HEK293T (cell line): ENCODE measurements around the gene CIROP.

ENCODE experiments used
- BHLHE40 ChIP-seq: fragments of 450-650 bp; IDR thresholded peaks from 2 replicates; pipeline ENCODE4 v1.6.1; 2016; ENCODE audit warnings: mild to moderate bottlenecking, moderate library complexity, borderline replicate concordance
- CTBP1 ChIP-seq: fragments of 450-650 bp; IDR thresholded peaks from 2 replicates; pipeline ENCODE4 v1.6.1; 2016; ENCODE audit warnings: borderline replicate concordance
- FOXA1 ChIP-seq: fragments of 450-650 bp; IDR thresholded peaks from 2 replicates; pipeline ENCODE4 v1.6.1; 2016; ENCODE audit warnings: mild to moderate bottlenecking
- FOXK2 ChIP-seq: fragments of 450-650 bp; IDR thresholded peaks from 2 replicates; pipeline ENCODE4 v1.6.1; 2016; ENCODE audit warnings: mild to moderate bottlenecking
- FOXM1 ChIP-seq: fragments of 450-650 bp; IDR thresholded peaks from 2 replicates; pipeline ENCODE4 v1.6.1; 2017; ENCODE audit warnings: mild to moderate bottlenecking, borderline replicate concordance
- HDGF ChIP-seq: fragments of 450-650 bp; IDR thresholded peaks from 2 replicates; pipeline ENCODE4 v1.6.1; 2017; ENCODE audit warnings: antibody characterized with exemption, borderline replicate concordance
- TARDBP ChIP-seq: fragments of 450-650 bp; IDR thresholded peaks from 2 replicates; pipeline ENCODE4 v1.6.1; 2016

DNA sequence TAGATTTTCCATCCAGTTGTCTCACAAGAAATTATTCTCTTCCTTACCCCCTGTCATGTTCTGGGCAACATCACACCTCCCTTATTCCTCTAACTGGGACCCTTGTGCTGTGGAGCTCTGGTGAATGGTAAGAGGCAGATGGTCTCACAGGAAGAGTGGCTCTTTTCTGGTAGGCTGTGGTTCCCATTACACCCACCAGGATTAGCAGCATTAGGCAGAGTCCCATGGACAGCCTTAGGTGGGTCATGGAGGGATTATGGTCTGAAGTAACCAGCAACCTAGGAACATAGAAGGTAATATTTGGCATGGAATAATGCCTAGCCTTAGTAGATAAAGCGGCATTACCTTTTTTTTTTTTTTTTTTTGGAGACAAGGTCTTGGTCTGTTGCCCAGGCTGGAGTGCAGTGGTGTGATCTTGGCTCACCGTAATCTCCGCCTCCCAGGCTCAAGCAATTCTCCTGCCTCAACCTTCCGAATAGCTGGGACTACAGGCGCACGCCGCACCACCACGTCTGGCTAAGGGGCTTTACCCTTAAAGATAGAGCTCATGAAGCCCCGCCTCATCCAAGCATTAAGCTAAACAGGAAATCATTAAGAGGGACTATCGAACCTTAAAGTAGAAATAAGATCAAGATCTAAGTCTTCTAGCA lies 5.5 kb downstream of the CIROP start:
- no peak for TF ChIP-seq FOXK2
- TF ChIP-seq FOXA1 = no peak
- TF ChIP-seq HDGF = no peak
- no peak for TF ChIP-seq FOXM1
- no peak for TF ChIP-seq TARDBP
- no peak for TF ChIP-seq BHLHE40
- no peak for TF ChIP-seq CTBP1
